Breast epithelium (tissue), 3 donors: ENCODE measurements around the gene UST.

Source experiments
- CTCF ChIP-seq, 3 donors: fragments of 450-650 bp; IDR thresholded peaks; one replicate each; pipeline ENCODE4 v1.5.1; 2016 to 2017; ENCODE audit warnings: antibody characterized with exemption in 3 of 3, mild to moderate bottlenecking in 3 of 3, moderate library complexity in 3 of 3
- POLR2A ChIP-seq: fragments of 450-650 bp; IDR thresholded peaks from one replicate; pipeline ENCODE4 v1.6.1; 2016; ENCODE audit warnings: antibody characterized with exemption, mild to moderate bottlenecking, moderate library complexity
- POLR2AphosphoS5 ChIP-seq, 3 donors: sonication (generic); formaldehyde crosslinking; IDR thresholded peaks; one replicate each; pipeline ENCODE4 v1.6.1; 2017; ENCODE audit warnings: antibody characterized with exemption in 3 of 3

GRCh38 chr6:148927586-148927985, 180.8 kb downstream of the UST start:
- no peak for TF ChIP-seq POLR2A
- TF ChIP-seq CTCF (IDR thresholded peaks at IDR 0.05): no peak
- TF ChIP-seq POLR2AphosphoS5 (IDR thresholded peaks at IDR 0.05): no peak
